Epithelial cell of esophagus (primary cell): Measurements from ENCODE around the gene DLGAP1.
A peak's percentile ranks its signal among the peaks of the same experiment; 100 is the strongest.

Experiments
- DNase-seq: peaks from one replicate; pipeline ENCODE4 v3.0.0; 2010; ENCODE audit warnings: low read depth
- H3K4me3 ChIP-seq: 2 replicates; pipeline ENCODE4 v1.5.1; 2011; ENCODE audit warnings: mild to moderate bottlenecking, low read length, control low read depth
- TF ChIP-seq, protein P1 (sequence below): IDR thresholded peaks from 2 replicates; pipeline ENCODE4 v1.5.1; 2011; ENCODE audit warnings: low read depth, mild to moderate bottlenecking, low read length, control low read depth, inconsistent platforms; ENCODE audit not compliant: insufficient read depth; ENCODE audit errors: missing control alignments

The DLGAP1 gene

DNA sequence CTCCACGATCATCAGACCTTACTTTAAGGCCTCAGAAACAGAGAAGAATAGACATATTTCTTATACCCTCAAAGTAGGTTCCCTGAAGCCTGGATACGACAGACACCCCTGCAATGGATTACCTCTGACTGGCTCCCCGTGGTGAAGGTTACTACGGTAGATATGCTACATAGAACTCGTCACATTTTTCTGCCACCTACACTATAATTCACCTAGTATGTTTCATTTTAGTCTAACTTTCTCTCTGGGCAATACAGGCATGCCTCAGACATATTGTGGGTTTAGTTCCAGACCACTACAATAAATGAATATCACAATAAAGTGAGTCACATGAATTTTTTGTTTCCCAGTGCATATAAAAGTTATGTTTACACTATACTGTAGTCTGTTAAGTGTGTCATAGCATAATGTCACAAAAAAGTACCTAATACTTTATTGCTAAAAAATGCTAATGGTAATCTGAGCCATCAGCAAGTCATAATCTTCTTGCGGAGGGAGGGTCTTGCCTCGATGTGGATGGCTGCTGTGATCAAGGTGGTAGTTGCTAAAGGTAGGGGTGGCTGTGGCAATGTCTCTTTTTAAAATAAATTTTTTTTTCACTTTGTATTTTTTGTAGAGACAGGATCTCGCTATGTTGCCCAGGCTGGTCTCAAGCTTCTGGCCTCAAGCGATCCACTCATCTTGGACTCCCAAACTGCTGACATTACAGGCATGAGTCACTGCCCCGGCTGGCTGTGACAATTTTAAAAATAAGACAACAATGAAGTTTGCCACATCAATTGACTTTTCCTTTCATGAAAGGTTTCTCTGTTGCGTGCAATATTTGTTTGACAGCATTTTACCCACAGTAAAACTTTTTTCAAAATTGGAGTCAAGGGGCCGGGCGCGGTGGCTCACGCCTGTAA, 940.5 kb downstream of the DLGAP1 start:
- DNase-seq = no peak
- no peak overlapping the region for H3K4me3 ChIP-seq
- TF ChIP-seq, protein P1, sequence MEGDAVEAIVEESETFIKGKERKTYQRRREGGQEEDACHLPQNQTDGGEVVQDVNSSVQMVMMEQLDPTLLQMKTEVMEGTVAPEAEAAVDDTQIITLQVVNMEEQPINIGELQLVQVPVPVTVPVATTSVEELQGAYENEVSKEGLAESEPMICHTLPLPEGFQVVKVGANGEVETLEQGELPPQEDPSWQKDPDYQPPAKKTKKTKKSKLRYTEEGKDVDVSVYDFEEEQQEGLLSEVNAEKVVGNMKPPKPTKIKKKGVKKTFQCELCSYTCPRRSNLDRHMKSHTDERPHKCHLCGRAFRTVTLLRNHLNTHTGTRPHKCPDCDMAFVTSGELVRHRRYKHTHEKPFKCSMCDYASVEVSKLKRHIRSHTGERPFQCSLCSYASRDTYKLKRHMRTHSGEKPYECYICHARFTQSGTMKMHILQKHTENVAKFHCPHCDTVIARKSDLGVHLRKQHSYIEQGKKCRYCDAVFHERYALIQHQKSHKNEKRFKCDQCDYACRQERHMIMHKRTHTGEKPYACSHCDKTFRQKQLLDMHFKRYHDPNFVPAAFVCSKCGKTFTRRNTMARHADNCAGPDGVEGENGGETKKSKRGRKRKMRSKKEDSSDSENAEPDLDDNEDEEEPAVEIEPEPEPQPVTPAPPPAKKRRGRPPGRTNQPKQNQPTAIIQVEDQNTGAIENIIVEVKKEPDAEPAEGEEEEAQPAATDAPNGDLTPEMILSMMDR = no peak

GRCh38 chr18:3513481-3513880, 941.6 kb downstream of the DLGAP1 start:
- no peak overlapping the region for H3K4me3 ChIP-seq
- DNase-seq = no peak
- TF ChIP-seq, protein P1 = no peak

DNA sequence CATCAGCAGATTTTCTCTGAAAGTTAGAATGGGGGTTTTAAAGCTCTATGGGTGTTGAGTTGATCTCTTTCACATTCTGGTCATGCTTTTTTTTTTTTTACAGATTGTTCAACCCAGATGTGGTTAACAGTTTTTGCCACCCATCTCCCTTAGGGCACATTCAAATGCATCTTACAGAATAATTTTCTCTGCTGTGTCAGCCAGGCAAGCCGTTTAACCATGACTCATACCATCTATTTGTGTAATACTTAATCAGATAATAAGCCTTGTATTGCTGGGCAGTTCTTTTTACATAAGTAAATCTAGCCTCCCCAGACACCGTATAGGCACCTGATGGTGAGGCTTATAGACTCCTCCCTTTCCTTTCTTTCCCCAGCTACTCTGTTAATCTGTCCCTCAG, 943.1 kb downstream of the DLGAP1 start:
- peak; percentile 94 for DNase-seq
- TF ChIP-seq, protein P1 = no peak
- H3K4me3 ChIP-seq = no peak overlapping the region

DNA sequence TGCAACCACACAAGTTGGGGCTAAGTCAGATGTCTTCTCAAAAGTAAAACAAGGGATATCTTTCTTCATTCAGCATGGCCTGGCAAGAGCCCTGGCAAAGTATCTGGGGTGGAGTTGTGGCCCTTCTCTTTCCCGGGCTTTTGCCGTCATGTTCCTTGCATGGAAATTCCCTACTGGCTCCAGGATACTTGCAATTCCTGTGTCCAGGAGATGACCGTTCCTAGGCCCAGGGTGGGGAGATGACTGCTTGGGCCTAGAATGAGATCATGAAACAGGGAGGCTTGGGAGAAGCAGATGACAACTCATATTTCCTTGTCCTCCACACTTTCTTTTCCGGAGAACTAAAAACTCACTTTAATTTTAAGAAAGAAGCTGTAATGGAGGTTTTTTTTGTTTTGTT, 944.2 kb downstream of the DLGAP1 start:
- TF ChIP-seq, protein P1 = no peak
- H3K4me3 ChIP-seq = no peak overlapping the region
- no peak for DNase-seq

DNA sequence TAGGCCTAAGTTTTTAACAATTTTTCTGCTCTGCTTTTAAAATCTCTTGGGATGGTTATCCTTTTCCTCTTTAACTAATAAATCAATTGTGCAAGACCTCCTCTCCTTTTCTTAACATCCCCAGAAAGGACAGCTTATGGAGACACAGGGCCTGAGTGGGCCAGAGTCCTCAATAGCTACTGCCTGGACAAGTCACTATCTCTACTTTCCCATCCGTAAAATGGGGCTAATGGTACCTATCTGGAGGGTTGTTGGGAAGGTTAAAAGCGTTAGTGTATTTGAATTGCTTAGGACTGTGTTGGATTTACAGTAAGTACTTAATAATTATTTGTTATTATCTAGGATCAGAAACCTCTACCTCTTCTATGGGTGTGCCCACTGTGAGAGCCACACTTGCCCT, 945.1 kb downstream of the DLGAP1 start:
- DNase-seq = no peak
- no peak overlapping the region for H3K4me3 ChIP-seq
- TF ChIP-seq, protein P1 = no peak

GRCh38 chr18:3508576-3509549, 946.2 kb downstream of the DLGAP1 start:
- peak; percentile 59 for DNase-seq
- no peak overlapping the region for H3K4me3 ChIP-seq
- TF ChIP-seq, protein P1 = no peak
